CD4-positive, alpha-beta T cell (primary cell): Measurements from ENCODE around the gene MUC2. TPM values are rescaled to one million over a fixed set of nuclear protein-coding genes. Genes with fewer than 3 reads are reported as not detected.

Experiments
- ATAC-seq: fragments of 200-7000 bp; cut with Tn5 transposase; one replicate; pipeline ENCODE4 v1.10.0; 2022; ENCODE audit warnings: mild to moderate bottlenecking; ENCODE audit not compliant: poor library complexity
- CTCF ChIA-PET: fragments of 350-600 bp; sonication (Branson Sonifier 250); formaldehyde crosslinking; loops from one replicate; lab custom pipeline; 2021; ENCODE audit warnings: antibody characterized with exemption, inconsistent platforms; lab: Charles Lee
- POLR2A ChIA-PET: fragments of 350-600 bp; sonication (Branson Sonifier 250); formaldehyde crosslinking; loops from one replicate; lab custom pipeline; 2021; ENCODE audit warnings: antibody characterized with exemption, inconsistent platforms; lab: Charles Lee
- DNase-seq, 14 experiments: peaks; one replicate each; pipeline ENCODE4 v3.0.0-alpha.2; 2013 to 2020; ENCODE audit warnings: mixed read lengths in 2 of 14
- H3K27ac ChIP-seq, 2 donors: one replicate each; pipeline versions ENCODE4 v1.5.1 to v1.7.0; 2013; ENCODE audit warnings: low read length in 2 of 2, low read depth in 1 of 2, mild to moderate bottlenecking in 1 of 2
- H3K27me3 ChIP-seq, 2 experiments: 1 replicate in 1 of 2; 2 replicates in 1 of 2; pipeline versions ENCODE4 v1.6.1 to v1.7.0; 2013; ENCODE audit warnings: low read length in 2 of 2, control low read depth in 1 of 2, mild to moderate bottlenecking in 1 of 2, moderate library complexity in 1 of 2; ENCODE audit not compliant: insufficient read depth in 2 of 2, control insufficient read depth in 1 of 2
- H3K36me3 ChIP-seq: one replicate; pipeline ENCODE4 v1.6.1; 2013; ENCODE audit warnings: low read length, control low read depth; ENCODE audit not compliant: insufficient read depth
- H3K4me1 ChIP-seq: one replicate; pipeline ENCODE4 v1.6.1; 2013; ENCODE audit warnings: low read length, control low read depth; ENCODE audit not compliant: insufficient read depth
- H3K4me3 ChIP-seq: one replicate; pipeline ENCODE4 v1.5.1; 2013; ENCODE audit warnings: mild to moderate bottlenecking, low read length, moderate library complexity
- H3K9me3 ChIP-seq, 2 experiments: 1 replicate in 1 of 2; 2 replicates in 1 of 2; pipeline versions ENCODE4 v1.6.1 to v1.7.0; 2013; ENCODE audit warnings: low read length in 2 of 2, mild to moderate bottlenecking in 2 of 2, control low read depth in 1 of 2, moderate library complexity in 1 of 2; ENCODE audit not compliant: control insufficient read depth in 1 of 2, insufficient read depth in 1 of 2
- H3K27ac Mint-ChIP-seq: one replicate; pipeline ENCODE4 v1.8.0; 2020; ENCODE audit warnings: mixed read lengths
- H3K27me3 Mint-ChIP-seq: one replicate; pipeline ENCODE4 v1.8.0; 2021; ENCODE audit warnings: mixed read lengths
- H3K36me3 Mint-ChIP-seq: one replicate; pipeline ENCODE4 v1.8.0; 2021; ENCODE audit warnings: low read depth, mixed read lengths
- H3K4me1 Mint-ChIP-seq: one replicate; pipeline ENCODE4 v1.8.0; 2021; ENCODE audit warnings: low read depth, mixed read lengths
- H3K4me3 Mint-ChIP-seq: one replicate; pipeline ENCODE4 v1.8.0; 2020; ENCODE audit warnings: mild to moderate bottlenecking, mixed read lengths
- H3K9me3 Mint-ChIP-seq: one replicate; pipeline ENCODE4 v1.8.0; 2020; ENCODE audit warnings: mixed read lengths
- CTCF ChIP-seq: fragments of 200-600 bp; IDR thresholded peaks from one replicate; pipeline ENCODE4 v1.8.0; 2022; ENCODE audit warnings: antibody characterized with exemption, mild to moderate bottlenecking
- intact Hi-C, 2 experiments: fragments of 100-400 bp; cut with DNase I in 1 of 2; cut with micrococcal nuclease in 1 of 2; formaldehyde crosslinking; loops; one replicate each; pipeline versions ENCODE4 v1.15.1 to v1.9.0; 2023 to 2025; cut with DNase I, micrococcal nuclease
- polyA plus RNA-seq, 2 donors: library from polyadenylated mRNA; unstranded; fragments of 120-200 nt; gene quantifications; one replicate each; pipeline ENCODE4 v1.2.1, GENCODE V29; 2013
- total RNA-seq, 174 experiments: library from RNA in 2 of 174; stranded (reverse) in 2 of 174; gene quantifications; one replicate each; pipeline ENCODE4 v1.2.3 and lab custom pipeline; 2021 to 2026

The MUC2 gene
- total RNA-seq (not detected), total RNA-seq (lab: John Stamatoyannopoulos, UW) (0 to 0.38 (median 0) reads per million in 172 experiments)
- not detected for polyA plus RNA-seq (2013, experiment 1 of 2)
- 0.11 TPM for polyA plus RNA-seq (2013, experiment 2 of 2)

- DNase-seq (peak in 1 of 14 experiments; percentile 32), ATAC-seq (no peak)
- Mint-ChIP-seq H3K4me1 (no peaks in the 10 kb centered on the region), H3K4me3 (no peak within 1 kb of the TSS), H3K27me3 (peaks cover 3% of the 10 kb centered on the region), H3K9me3 (no peaks in the 10 kb centered on the region), H3K27ac (no peak within 1 kb of the TSS), H3K36me3 (no peaks in the 10 kb centered on the region)
- POLR2A ChIA-PET, result no interaction called here
- H3K4me1 ChIP-seq, result no peaks in the 10 kb centered on the region
- peaks cover 0 to 8% of the 10 kb centered on the region in 2 experiments for H3K27me3 ChIP-seq
- intact Hi-C loops, result no loop called here
- no peak within 1 kb of the TSS for H3K4me3 ChIP-seq
- no peaks in the 10 kb centered on the region for H3K9me3 ChIP-seq
- no peak within 1 kb of the TSS for H3K27ac ChIP-seq
- H3K36me3 ChIP-seq, result no peaks in the 10 kb centered on the region
- CTCF ChIA-PET, result no interaction called here
- TF ChIP-seq CTCF, result no peak
Measured at GRCh38 chr11:1074244-1075221, at the start of gene MUC2. Gene MUC2, plus strand, starts transcription at chr11:1074874.

GRCh38 chr11:1025410-1026162 is 49.1 kb upstream of the MUC2 start:
- ChIA-PET POLR2A (no interaction called here), CTCF (no interaction called here)
- Mint-ChIP-seq H3K4me3 (no peak overlapping the region), H3K27me3 (no peaks in the 10 kb centered on the region), H3K4me1 (no peaks in the 10 kb centered on the region), H3K9me3 (no peaks in the 10 kb centered on the region), H3K27ac (no peak overlapping the region), H3K36me3 (no peaks in the 10 kb centered on the region)
- intact Hi-C loops, result no loop called here
- Histone ChIP-seq H3K36me3 (no peaks in the 10 kb centered on the region), H3K27me3 (no peaks in the 10 kb centered on the region), H3K9me3 (peaks cover 0 to 15% of the 10 kb centered on the region in 2 experiments), H3K4me1 (no peaks in the 10 kb centered on the region), H3K27ac (no peak overlapping the region), H3K4me3 (no peak overlapping the region)
- TF ChIP-seq CTCF, result no peak
- ATAC-seq, result no peak
- no peak for DNase-seq

GRCh38 chr11:1026163-1026450 is 48.6 kb upstream of the MUC2 start:
- TF ChIP-seq CTCF, result no peak
- no peak for ATAC-seq
- H3K4me1 Mint-ChIP-seq, result no peaks in the 10 kb centered on the region

More at GRCh38 chr11:1026163-1026450, 48.6 kb upstream of the MUC2 start:
- H3K36me3 ChIP-seq, result no peaks in the 10 kb centered on the region
- Mint-ChIP-seq H3K4me3 (no peak overlapping the region), H3K27ac (no peak overlapping the region), H3K27me3 (no peaks in the 10 kb centered on the region), H3K9me3 (no peaks in the 10 kb centered on the region), H3K36me3 (no peaks in the 10 kb centered on the region)
- H3K27me3 ChIP-seq, result no peaks in the 10 kb centered on the region
- no peak overlapping the region for H3K27ac ChIP-seq
- peaks cover 0 to 15% of the 10 kb centered on the region in 2 experiments for H3K9me3 ChIP-seq
- intact Hi-C loops, result no loop called here
- H3K4me3 ChIP-seq, result no peak overlapping the region
- POLR2A ChIA-PET, result no interaction called here
- no peak for DNase-seq
- CTCF ChIA-PET, result no interaction called here
- no peaks in the 10 kb centered on the region for H3K4me1 ChIP-seq
